GM12878 (cell line): ENCODE results near the gene GRIK3. TPM values are rescaled to one million over a fixed set of nuclear protein-coding genes. Genes with fewer than 3 reads are reported as not detected.

Source experiments
- ATAC-seq: fragments of 200-7000 bp; cut with Tn5 transposase; 3 replicates; pipeline ENCODE4 v1.9.1; 2020; ENCODE audit warnings: mild to moderate bottlenecking, moderate library complexity
- BruUV-seq: library from RNA; stranded (reverse); fragments of 400-500 nt; replicated peaks from 2 replicates; lab custom pipeline; 2021; lab: Mats Ljungman, UMichigan
- CTCF ChIA-PET: fragments of 300-600 bp; sonication (Branson Sonifier 250); formaldehyde crosslinking; extraction: SDS; loops from one replicate; lab custom pipeline; 2021; ENCODE audit warnings: inconsistent platforms; lab: Yijun Ruan, JAX
- POLR2A ChIA-PET: fragments of 350-600 bp; formaldehyde crosslinking; extraction: SDS; loops from one replicate; lab custom pipeline; 2021; ENCODE audit warnings: inconsistent platforms; lab: Charles Lee
- RAD21 ChIA-PET: fragments of 300-600 bp; sonication (Branson Sonifier 250); formaldehyde crosslinking; loops from one replicate; lab custom pipeline; 2023; ENCODE audit warnings: antibody characterized with exemption; ENCODE audit not compliant: unreplicated experiment; lab: Charles Lee
- SMC1A ChIA-PET: fragments of 300-600 bp; sonication (Branson Sonifier 250); formaldehyde crosslinking; loops from one replicate; lab custom pipeline; 2023; ENCODE audit not compliant: unreplicated experiment, uncharacterized antibody; lab: Charles Lee
- DNase-seq: peaks from one replicate; pipeline ENCODE4 v3.0.0-alpha.2; 2011; ENCODE audit warnings: low read depth, low spot score
- FAIRE-seq: peaks from 3 replicates; lab custom pipeline; 2011; peaks lifted over from hg19 to GRCh38; lab: Jason Lieb, UNC
- H2AFZ ChIP-seq: 2 replicates; pipeline ENCODE4 v1.6.0; 2011; ENCODE audit warnings: low read depth, low read length, control low read depth; ENCODE audit not compliant: control insufficient read depth
- H3K27ac ChIP-seq: 2 replicates; pipeline ENCODE4 v1.5.1; 2011; ENCODE audit warnings: control low read depth; ENCODE audit not compliant: control insufficient read depth, insufficient read depth
- H3K27me3 ChIP-seq, 2 experiments: replicated peaks in 1 of 2; 2 replicates each; pipeline versions ENCODE4 v1.6.0 to v1.6.1; 2011; ENCODE audit warnings: low read length in 1 of 2; ENCODE audit not compliant: control insufficient read depth in 2 of 2, insufficient read depth in 2 of 2
- H3K36me3 ChIP-seq, 2 experiments: 2 replicates each; pipeline ENCODE4 v1.5.1; 2011; ENCODE audit warnings: low read length in 1 of 2; ENCODE audit not compliant: control insufficient read depth in 2 of 2, insufficient read depth in 2 of 2
- H3K4me1 ChIP-seq: 2 replicates; pipeline ENCODE4 v1.6.1; 2011; ENCODE audit warnings: mild to moderate bottlenecking, low read length, moderate library complexity, mixed read lengths; ENCODE audit not compliant: control insufficient read depth, insufficient read depth
- H3K4me2 ChIP-seq: 2 replicates; pipeline ENCODE4 v1.6.0; 2011; ENCODE audit warnings: control low read depth; ENCODE audit not compliant: control insufficient read depth, insufficient read depth
- H3K4me3 ChIP-seq: fragments of 200-600 bp; sonication (generic); 2 replicates; pipeline ENCODE4 v1.5.1; 2016
- H3K79me2 ChIP-seq: 2 replicates; pipeline ENCODE4 v1.6.0; 2011; ENCODE audit warnings: low read length; ENCODE audit not compliant: control insufficient read depth, insufficient read depth
- H3K9ac ChIP-seq: 2 replicates; pipeline ENCODE4 v1.8.0; 2011; ENCODE audit warnings: low read length, control low read depth, mixed read lengths; ENCODE audit not compliant: control insufficient read depth, insufficient read depth
- H3K9me3 ChIP-seq: replicated peaks from 3 replicates; pipeline ENCODE4 v1.5.1; 2011; ENCODE audit warnings: mild to moderate bottlenecking, low read length; ENCODE audit not compliant: control insufficient read depth, insufficient read depth
- H4K20me1 ChIP-seq: 2 replicates; pipeline ENCODE4 v1.6.0; 2011; ENCODE audit not compliant: control insufficient read depth, insufficient read depth
- CHD4 ChIP-seq: fragments of 200-600 bp; sonication (generic); IDR thresholded peaks from 2 replicates; pipeline ENCODE4 v1.6.1; 2016; ENCODE audit warnings: mild to moderate bottlenecking
- CREB1 ChIP-seq: IDR thresholded peaks from 2 replicates; pipeline ENCODE4 v1.6.1; 2012; ENCODE audit warnings: low read depth, mild to moderate bottlenecking, inconsistent platforms
- ELK1 ChIP-seq: IDR thresholded peaks from 2 replicates; pipeline ENCODE4 v1.6.1; 2012; ENCODE audit warnings: low read depth, low read length, improper control_type of control experiment
- MYC ChIP-seq: IDR thresholded peaks from 2 replicates; pipeline ENCODE4 v1.6.1; 2011; ENCODE audit warnings: mild to moderate bottlenecking, low read length, moderate library complexity, inconsistent platforms; ENCODE audit not compliant: insufficient read depth, insufficient replicate concordance, insufficient read length, severe bottlenecking
- NR2C1 ChIP-seq: fragments of 450-650 bp; IDR thresholded peaks from 2 replicates; pipeline ENCODE4 v1.6.1; 2017; ENCODE audit warnings: antibody characterized with exemption, mild to moderate bottlenecking, moderate library complexity
- NR2F1 ChIP-seq: fragments of 450-650 bp; conservative IDR thresholded peaks from 2 replicates; pipeline ENCODE4 v1.6.1; 2017; ENCODE audit warnings: mild to moderate bottlenecking
- SREBF2 ChIP-seq: IDR thresholded peaks from 2 replicates; pipeline ENCODE4 v1.6.1; 2012; ENCODE audit warnings: mild to moderate bottlenecking, low read length
- STAT1 ChIP-seq: fragments of 450-650 bp; conservative IDR thresholded peaks from 2 replicates; pipeline ENCODE4 v1.6.1; 2014; ENCODE audit warnings: antibody characterized with exemption, mild to moderate bottlenecking
- STAT3 ChIP-seq: IDR thresholded peaks from 2 replicates; pipeline ENCODE4 v1.6.1; 2011; ENCODE audit warnings: low read depth, low read length, improper control_type of control experiment
- ZNF217 ChIP-seq: fragments of 450-650 bp; IDR thresholded peaks from 2 replicates; pipeline ENCODE4 v1.6.1; 2017; ENCODE audit warnings: antibody characterized with exemption, mild to moderate bottlenecking
- ZNF24 ChIP-seq: fragments of 450-650 bp; IDR thresholded peaks from 2 replicates; pipeline ENCODE4 v1.6.1; 2017; ENCODE audit warnings: antibody characterized with exemption, mild to moderate bottlenecking
- ZNF274 ChIP-seq: IDR thresholded peaks from one replicate; pipeline ENCODE4 v1.8.0; 2011; ENCODE audit not compliant: insufficient read length, insufficient read depth
- ZNF622 ChIP-seq: fragments of 450-650 bp; IDR thresholded peaks from 2 replicates; pipeline ENCODE4 v1.6.1; 2017; ENCODE audit warnings: mild to moderate bottlenecking, inconsistent platforms
- WGBS: methylation state at CpG from one replicate; pipeline ENCODE4 v1.1.6; 2016; ENCODE audit warnings: low lambda C conversion rate; ENCODE audit not compliant: insufficient replicate concordance, insufficient coverage; ENCODE audit errors: missing lambda C conversion rate; 5-methylcytosine and 5-hydroxymethylcytosine counted together
- in situ Hi-C: fragments of 300-500 bp; cut with MboI; formaldehyde crosslinking; loops from 9 replicates; pipeline ENCODE4 v1.14.3; 2018; ENCODE audit warnings: mixed read lengths
- intact Hi-C: fragments of 100-400 bp; cut with micrococcal nuclease; formaldehyde crosslinking; loops from one replicate; pipeline ENCODE4 v1.14.2; 2022; ENCODE audit not compliant: unreplicated experiment
- polyA plus RNA-seq, 11 experiments: library from polyadenylated mRNA; depleted of rRNA in 4 of 11; unstranded in 6 of 11; stranded (reverse) in 5 of 11; fragments of >200 nt; fragmentation: Nextera tagmentation in 4 of 11; fragmentation: Illumina TruSeq in 1 of 11; extraction: Ambion mirVana in 4 of 11; extraction: Trizol in 1 of 11; gene quantifications; 1 replicate in 1 of 11; 2 replicates in 10 of 11; pipeline versions ENCODE4 v1.2.1 to v1.2.3, GENCODE V29; 2011 to 2016; ENCODE audit warnings: inconsistent platforms in 2 of 11, missing spikeins in 2 of 11, low read depth in 1 of 11
- total RNA-seq, 4 experiments: library from RNA; depleted of rRNA in 3 of 4; stranded (reverse); fragments of >200 nt in 3 of 4; fragmentation: Illumina TruSeq in 1 of 4; extraction: Trizol in 1 of 4; gene quantifications; 2 replicates each; pipeline versions ENCODE4 v1.2.1 to v1.2.3, GENCODE V29; 2013 to 2021
- TF ChIP-seq, protein P1 (sequence below): fragments of 450-650 bp; IDR thresholded peaks from 2 replicates; pipeline ENCODE4 v1.6.1; 2017; ENCODE audit warnings: low read depth, mild to moderate bottlenecking, moderate library complexity

The GRIK3 gene
- total and polyA plus RNA-seq, 10 of the 15 experiments (the other 5 are each of a cell fraction or from before 2014, with no cell fraction given) = not detected

DNA sequence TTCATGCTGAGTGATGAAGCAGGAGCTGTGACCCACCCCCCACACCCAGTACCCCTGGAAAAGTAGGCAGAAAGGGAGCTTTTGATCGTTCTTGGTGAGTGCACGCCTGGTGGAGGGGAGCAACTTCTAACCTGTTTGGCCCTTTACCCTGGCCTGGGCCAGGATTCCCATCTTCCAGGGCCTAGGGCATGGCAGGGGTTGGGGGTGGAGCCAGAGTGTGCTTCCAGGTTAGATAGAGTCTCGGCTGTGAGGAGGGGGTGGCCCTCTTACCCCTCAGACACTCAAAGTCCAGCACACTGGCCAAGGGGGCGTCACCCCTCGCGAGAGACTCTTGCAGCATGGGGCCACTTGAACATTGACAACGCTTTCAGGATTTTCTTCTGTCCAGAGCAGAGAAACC lies 236.6 kb downstream of the GRIK3 start:
- H4K20me1 ChIP-seq = no peaks in the 10 kb centered on the region
- in situ Hi-C loops = no loop called here
- H3K79me2 ChIP-seq = no peaks in the 10 kb centered on the region
- no peak overlapping the region for H3K4me3 ChIP-seq
- intact Hi-C loops = no loop called here
- FAIRE-seq = no peak
- no peak overlapping the region for H3K4me2 ChIP-seq
- no peaks in the 10 kb centered on the region for H3K36me3 ChIP-seq
- DNase-seq = no peak
- H3K27me3 ChIP-seq = peaks cover 0 to 3% of the 10 kb centered on the region in 2 experiments; a peak in 2 of 4 replicates
- no peak for TF ChIP-seq SREBF2
- no peak for TF ChIP-seq STAT3
- TF ChIP-seq, all 136 proteins: peak for 0
- no peak overlapping the region for H3K27ac ChIP-seq
- ATAC-seq = no peak
- BruUV-seq = no TSS peak
- ChIA-PET CTCF (interaction anchor here (0.6 kb wide), 1 partner anchor 209 kb away, joined by 4 read pairs; no protein-coding TSS in a partner anchor), RAD21 (no interaction called here), SMC1A (no interaction called here), POLR2A (no interaction called here)
- H3K9ac ChIP-seq = no peak overlapping the region
- no peaks in the 10 kb centered on the region for H3K9me3 ChIP-seq
- WGBS = 3% methylated on average over 7 of the region's 7 CpGs
- no peak overlapping the region for H2AFZ ChIP-seq
- no peaks in the 10 kb centered on the region for H3K4me1 ChIP-seq

DNA sequence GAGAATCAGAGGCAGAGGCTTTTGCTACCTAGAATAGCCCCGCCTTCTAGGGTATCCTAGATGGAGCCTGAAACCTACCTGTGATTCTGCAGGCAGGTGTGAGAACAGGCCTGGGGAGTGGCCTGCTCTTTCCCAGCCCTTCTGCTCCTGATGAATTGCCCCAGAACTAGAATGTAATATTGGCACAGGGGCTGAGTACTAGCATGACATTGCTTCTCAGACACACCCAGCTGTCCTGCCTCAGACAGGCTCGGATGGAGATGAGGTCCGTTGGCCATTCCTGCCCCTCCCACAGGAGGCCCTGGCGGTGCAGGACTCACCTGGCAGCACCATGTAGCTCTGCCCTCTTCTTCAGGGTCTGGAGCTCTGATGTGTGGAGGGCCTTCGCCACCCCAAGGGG lies 237.6 kb downstream of the GRIK3 start:
- ChIA-PET POLR2A (no interaction called here), SMC1A (no interaction called here), CTCF (no interaction called here), RAD21 (no interaction called here)
- 1% methylated on average over 5 of the region's 5 CpGs for WGBS
- Histone ChIP-seq H3K4me3 (no peak overlapping the region), H3K27ac (no peak overlapping the region), H3K36me3 (no peaks in the 10 kb centered on the region), H3K79me2 (no peaks in the 10 kb centered on the region), H3K4me1 (no peaks in the 10 kb centered on the region), H3K4me2 (no peak overlapping the region), H3K27me3 (peaks cover 0 to 3% of the 10 kb centered on the region in 2 experiments; a peak in 2 of 4 replicates), H4K20me1 (no peaks in the 10 kb centered on the region), H2AFZ (no peak overlapping the region), H3K9ac (no peak overlapping the region), H3K9me3 (no peaks in the 10 kb centered on the region)
- FAIRE-seq (no peak), DNase-seq (no peak), ATAC-seq (no peak)
- intact Hi-C loops = no loop called here
- BruUV-seq = no TSS peak
- in situ Hi-C loops = no loop called here
- TF ChIP-seq NR2F1 (no peak), ZNF622 (no peak), MYC (no peak), ZNF24 (no peak), ZNF274 (no peak), CHD4 (no peak), NR2C1 (no peak), ELK1 (no peak), ZNF217 (no peak), CREB1 (no peak), STAT1 (no peak)
- TF ChIP-seq, protein P1, sequence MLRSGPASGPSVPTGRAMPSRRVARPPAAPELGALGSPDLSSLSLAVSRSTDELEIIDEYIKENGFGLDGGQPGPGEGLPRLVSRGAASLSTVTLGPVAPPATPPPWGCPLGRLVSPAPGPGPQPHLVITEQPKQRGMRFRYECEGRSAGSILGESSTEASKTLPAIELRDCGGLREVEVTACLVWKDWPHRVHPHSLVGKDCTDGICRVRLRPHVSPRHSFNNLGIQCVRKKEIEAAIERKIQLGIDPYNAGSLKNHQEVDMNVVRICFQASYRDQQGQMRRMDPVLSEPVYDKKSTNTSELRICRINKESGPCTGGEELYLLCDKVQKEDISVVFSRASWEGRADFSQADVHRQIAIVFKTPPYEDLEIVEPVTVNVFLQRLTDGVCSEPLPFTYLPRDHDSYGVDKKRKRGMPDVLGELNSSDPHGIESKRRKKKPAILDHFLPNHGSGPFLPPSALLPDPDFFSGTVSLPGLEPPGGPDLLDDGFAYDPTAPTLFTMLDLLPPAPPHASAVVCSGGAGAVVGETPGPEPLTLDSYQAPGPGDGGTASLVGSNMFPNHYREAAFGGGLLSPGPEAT = no peak
